Measurements from ENCODE around the gene ACTL7A. TPM values are rescaled to one million over a fixed set of nuclear protein-coding genes. Genes with fewer than 3 reads are reported as not detected.

Gene ACTL7A
- total RNA-seq, 1 donor from 2014 or later, result not detected

GRCh38 chr9:108867829-108868228 lies 5.8 kb downstream of the ACTL7A start:
- no peak for TF ChIP-seq CTCF (IDR thresholded peaks at IDR 0.05; ENCODE audit: unreplicated experiment)
- no peak for DNase-seq (ENCODE audit: low spot score)
- H3K27me3 Mint-ChIP-seq (ENCODE audit: unreplicated experiment), result no peaks in the 10 kb centered on the region
- H3K9me3 Mint-ChIP-seq (ENCODE audit: unreplicated experiment), result no peaks in the 10 kb centered on the region
- peaks cover 18% of the 10 kb centered on the region for H3K36me3 Mint-ChIP-seq (ENCODE audit: low read depth, unreplicated experiment)
- H3K4me1 Mint-ChIP-seq (ENCODE audit: unreplicated experiment), result no peaks in the 10 kb centered on the region
- no peak overlapping the region for H3K27ac Mint-ChIP-seq (ENCODE audit: unreplicated experiment)
- no peak overlapping the region for H3K4me3 Mint-ChIP-seq (ENCODE audit: unreplicated experiment)

GRCh38 chr9:108869092-108869725 lies 7.1 kb downstream of the ACTL7A start:
- no peaks in the 10 kb centered on the region for H3K4me1 Mint-ChIP-seq (ENCODE audit: unreplicated experiment)
- DNase-seq (ENCODE audit: low spot score), result no peak
- no peak for TF ChIP-seq CTCF (IDR thresholded peaks at IDR 0.05; ENCODE audit: unreplicated experiment)
- H3K27ac Mint-ChIP-seq (ENCODE audit: unreplicated experiment), result no peak overlapping the region
- no peaks in the 10 kb centered on the region for H3K27me3 Mint-ChIP-seq (ENCODE audit: unreplicated experiment)
- H3K9me3 Mint-ChIP-seq (ENCODE audit: unreplicated experiment), result no peaks in the 10 kb centered on the region
- no peak overlapping the region for H3K4me3 Mint-ChIP-seq (ENCODE audit: unreplicated experiment)
- H3K36me3 Mint-ChIP-seq (ENCODE audit: low read depth, unreplicated experiment), result peaks cover 18% of the 10 kb centered on the region

GRCh38 chr9:108874058-108874788 lies 12.2 kb downstream of the ACTL7A start:
- no peak overlapping the region for H3K27ac Mint-ChIP-seq (ENCODE audit: unreplicated experiment)
- TF ChIP-seq CTCF (IDR thresholded peaks at IDR 0.05; ENCODE audit: unreplicated experiment), result no peak
- no peaks in the 10 kb centered on the region for H3K27me3 Mint-ChIP-seq (ENCODE audit: unreplicated experiment)
- H3K9me3 Mint-ChIP-seq (ENCODE audit: unreplicated experiment), result no peaks in the 10 kb centered on the region
- no peak overlapping the region for H3K4me3 Mint-ChIP-seq (ENCODE audit: unreplicated experiment)
- H3K4me1 Mint-ChIP-seq (ENCODE audit: unreplicated experiment), result no peaks in the 10 kb centered on the region
- H3K36me3 Mint-ChIP-seq (ENCODE audit: low read depth, unreplicated experiment), result peaks cover 26% of the 10 kb centered on the region
- no peak for DNase-seq (ENCODE audit: low spot score)

GRCh38 chr9:108876425-108876824 lies 14.4 kb downstream of the ACTL7A start:
- Mint-ChIP-seq H3K4me3 (ENCODE audit: unreplicated experiment) (no peak overlapping the region), H3K27me3 (ENCODE audit: unreplicated experiment) (no peaks in the 10 kb centered on the region), H3K4me1 (ENCODE audit: unreplicated experiment) (no peaks in the 10 kb centered on the region), H3K9me3 (ENCODE audit: unreplicated experiment) (no peaks in the 10 kb centered on the region), H3K36me3 (ENCODE audit: low read depth, unreplicated experiment) (peaks cover 26% of the 10 kb centered on the region), H3K27ac (ENCODE audit: unreplicated experiment) (no peak overlapping the region)
- DNase-seq (ENCODE audit: low spot score), result no peak
- TF ChIP-seq CTCF (IDR thresholded peaks at IDR 0.05; ENCODE audit: unreplicated experiment), result no peak

- H3K27ac Mint-ChIP-seq (ENCODE audit: unreplicated experiment), result no peak overlapping the region
- DNase-seq (ENCODE audit: low spot score), result no peak
- H3K4me3 Mint-ChIP-seq (ENCODE audit: unreplicated experiment), result no peak overlapping the region
- H3K27me3 Mint-ChIP-seq (ENCODE audit: unreplicated experiment), result no peaks in the 10 kb centered on the region
- H3K9me3 Mint-ChIP-seq (ENCODE audit: unreplicated experiment), result no peaks in the 10 kb centered on the region
- TF ChIP-seq CTCF (IDR thresholded peaks at IDR 0.05; ENCODE audit: unreplicated experiment), result no peak
- H3K4me1 Mint-ChIP-seq (ENCODE audit: unreplicated experiment), result no peaks in the 10 kb centered on the region
- H3K36me3 Mint-ChIP-seq (ENCODE audit: low read depth, unreplicated experiment), result peaks cover 21% of the 10 kb centered on the region
Measured at GRCh38 chr9:108877524-108877923, 15.5 kb downstream of the ACTL7A start.

All from endothelial cell (in vitro differentiated cells).